Natural killer cell (primary cell): ENCODE data around the gene PARD6B. TPM values are rescaled to one million over a fixed set of nuclear protein-coding genes. Genes with fewer than 3 reads are reported as not detected.
"Not testable (repeated sequence)": the region's sequence is repeated elsewhere in the genome, so short reads cannot be mapped to it uniquely, and the experiment has no call there.

Experiments used
- ATAC-seq, 3 donors: fragments of 150-1000 bp in 2 of 3; fragments of 200-7000 bp in 1 of 3; cut with Tn5 transposase; 1 replicate in 1 of 3; 2 replicates in 2 of 3; pipeline ENCODE4 v1.10.0; 2021; ENCODE audit warnings: mild to moderate bottlenecking in 2 of 3, moderate library complexity in 2 of 3
- DNase-seq, 2 donors: peaks; one replicate each; pipeline versions ENCODE4 v3.0.0 to v3.0.0-alpha.2; 2013 to 2021; ENCODE audit warnings: mixed read lengths in 1 of 2
- H3K27ac ChIP-seq: one replicate; pipeline ENCODE4 v1.5.1; 2013; ENCODE audit warnings: mild to moderate bottlenecking, low read length
- H3K27me3 ChIP-seq: one replicate; pipeline ENCODE4 v1.6.1; 2013; ENCODE audit warnings: low read length; ENCODE audit not compliant: control insufficient read depth, insufficient read depth
- H3K36me3 ChIP-seq: one replicate; pipeline ENCODE4 v1.6.1; 2013; ENCODE audit warnings: low read length; ENCODE audit not compliant: control insufficient read depth, insufficient read depth
- H3K4me1 ChIP-seq: one replicate; pipeline ENCODE4 v1.6.1; 2013; ENCODE audit warnings: low read length; ENCODE audit not compliant: control insufficient read depth, insufficient read depth
- H3K4me3 ChIP-seq: one replicate; pipeline ENCODE4 v1.5.1; 2013; ENCODE audit warnings: low read length
- H3K9me3 ChIP-seq: one replicate; pipeline ENCODE4 v1.6.1; 2013; ENCODE audit warnings: low read length; ENCODE audit not compliant: control insufficient read depth, insufficient read depth
- H3K27ac Mint-ChIP-seq, 2 donors: one replicate each; pipeline ENCODE4 v1.8.0; 2022; ENCODE audit warnings: mild to moderate bottlenecking in 2 of 2, mixed read lengths in 2 of 2, moderate library complexity in 1 of 2
- H3K27me3 Mint-ChIP-seq, 2 donors: one replicate each; pipeline ENCODE4 v1.8.0; 2022; ENCODE audit warnings: low read depth in 2 of 2, mixed read lengths in 2 of 2
- H3K36me3 Mint-ChIP-seq: one replicate; pipeline ENCODE4 v1.8.0; 2022; ENCODE audit warnings: mixed read lengths
- H3K4me1 Mint-ChIP-seq, 2 donors: one replicate each; pipeline ENCODE4 v1.8.0; 2022; ENCODE audit warnings: mixed read lengths in 2 of 2
- H3K4me3 Mint-ChIP-seq: one replicate; pipeline ENCODE4 v1.8.0; 2022; ENCODE audit warnings: mild to moderate bottlenecking, moderate library complexity, mixed read lengths
- H3K9me3 Mint-ChIP-seq, 2 donors: one replicate each; pipeline ENCODE4 v1.8.0; 2022; ENCODE audit warnings: mixed read lengths in 2 of 2
- CTCF ChIP-seq: fragments of 200-600 bp; IDR thresholded peaks from one replicate; pipeline ENCODE4 v1.8.0; 2022; ENCODE audit warnings: antibody characterized with exemption
- WGBS: methylation state at CpG from one replicate; pipeline ENCODE4 v1.1.7; 2013; ENCODE audit warnings: missing lambda C conversion rate; ENCODE audit not compliant: insufficient coverage; 5-methylcytosine and 5-hydroxymethylcytosine counted together
- intact Hi-C: fragments of 100-400 bp; cut with micrococcal nuclease; formaldehyde crosslinking; loops from one replicate; pipeline ENCODE4 v1.14.2; 2022
- total RNA-seq, 4 donors: library from RNA; stranded (reverse); fragments of 120-200 nt in 1 of 4; gene quantifications; one replicate each; pipeline versions ENCODE4 v1.2.3 to v1.2.4, GENCODE V29; 2013 to 2022

Gene PARD6B
- total RNA-seq, 3 donors from 2014 or later (not counting 1 experiment from before 2014, with no cell fraction given), result 1.5 to 5.0 (median 4.1) TPM

GRCh38 chr20:50792708-50793574 lies 61.6 kb downstream of the PARD6B start:
- H3K27ac Mint-ChIP-seq, result no peak overlapping the region
- WGBS, result 97% methylated on average over 14 of the region's 14 CpGs

GRCh38 chr20:50793575-50794016 lies 62.2 kb downstream of the PARD6B start:
- not testable (repeated sequence) for H3K4me3 ChIP-seq, H3K36me3 ChIP-seq, H3K36me3 Mint-ChIP-seq, H3K27me3 ChIP-seq, ATAC-seq, H3K9me3 ChIP-seq, H3K27ac Mint-ChIP-seq, H3K27me3 Mint-ChIP-seq, H3K27ac ChIP-seq, H3K9me3 Mint-ChIP-seq
- H3K4me3 Mint-ChIP-seq, result peak overlapping the region; percentile 17
- DNase-seq, result peak in 1 of 2 donors; percentile 70
- H3K4me1 ChIP-seq, result peaks cover 29% of the 10 kb centered on the region
- peaks cover 5 to 15% of the 10 kb centered on the region in 2 donors for H3K4me1 Mint-ChIP-seq
- intact Hi-C loops, result loop anchor here (1.0 to 2.0 kb wide), 2 partner anchors 136 to 165 kb away; partner anchors contain the start of genes DPM1 and MOCS3
- 64% methylated on average over 10 of the region's 13 CpGs for WGBS
- TF ChIP-seq CTCF, result peak; percentile 62

More at GRCh38 chr20:50792708-50793574, 61.6 kb downstream of the PARD6B start:
- no peaks in the 10 kb centered on the region for H3K9me3 Mint-ChIP-seq
- DNase-seq (no peak), ATAC-seq (no peak)
- Histone ChIP-seq H3K36me3 (no peaks in the 10 kb centered on the region), H3K9me3 (no peaks in the 10 kb centered on the region), H3K4me3 (no peak overlapping the region), H3K27me3 (no peaks in the 10 kb centered on the region), H3K4me1 (peaks cover 29% of the 10 kb centered on the region), H3K27ac (no peak overlapping the region)
- intact Hi-C loops, result no loop called here
- TF ChIP-seq CTCF, result no peak
- H3K4me3 Mint-ChIP-seq, result peak overlapping the region; percentile 65
- no peaks in the 10 kb centered on the region for H3K27me3 Mint-ChIP-seq
- H3K4me1 Mint-ChIP-seq, result peaks cover 5 to 15% of the 10 kb centered on the region in 2 donors
- H3K36me3 Mint-ChIP-seq, result no peaks in the 10 kb centered on the region

- H3K4me3 ChIP-seq, result peak overlapping the region; percentile 40
- DNase-seq, result no peak
- no peaks in the 10 kb centered on the region for H3K36me3 Mint-ChIP-seq
- H3K27ac Mint-ChIP-seq, result no peak overlapping the region
- no peaks in the 10 kb centered on the region for H3K27me3 ChIP-seq
- H3K27me3 Mint-ChIP-seq, result no peaks in the 10 kb centered on the region
- H3K9me3 ChIP-seq, result no peaks in the 10 kb centered on the region
- WGBS, result 4% methylated on average over 35 of the region's 35 CpGs
- peaks cover 29% of the 10 kb centered on the region for H3K4me1 ChIP-seq
- peak overlapping the region; percentile 74 for H3K4me3 Mint-ChIP-seq
- no peak for TF ChIP-seq CTCF
- no peaks in the 10 kb centered on the region for H3K36me3 ChIP-seq
- peak overlapping the region; percentile 49 for H3K27ac ChIP-seq
- peak; percentile 6 to 16 (median 13) for ATAC-seq
- H3K9me3 Mint-ChIP-seq, result no peaks in the 10 kb centered on the region
- peaks cover 5 to 15% of the 10 kb centered on the region in 2 donors for H3K4me1 Mint-ChIP-seq
- intact Hi-C loops, result loop anchor here (1.0 to 2.0 kb wide), 2 partner anchors 135 to 164 kb away; partner anchors contain the start of genes DPM1 and MOCS3
Observed at GRCh38 chr20:50794181-50794845, 62.9 kb downstream of the PARD6B start.
